GM12878 (cell line): Measurements from ENCODE around the gene FGD5. TPM values are rescaled to one million over a fixed set of nuclear protein-coding genes. Genes with fewer than 3 reads are reported as not detected.

ENCODE experiments used
- ATAC-seq: fragments of 200-7000 bp; cut with Tn5 transposase; 3 replicates; pipeline ENCODE4 v1.9.1; 2020; ENCODE audit warnings: mild to moderate bottlenecking, moderate library complexity
- BruUV-seq: library from RNA; stranded (reverse); fragments of 400-500 nt; replicated peaks from 2 replicates; lab custom pipeline; 2021; lab: Mats Ljungman, UMichigan
- CTCF ChIA-PET: fragments of 300-600 bp; sonication (Branson Sonifier 250); formaldehyde crosslinking; extraction: SDS; loops from one replicate; lab custom pipeline; 2021; ENCODE audit warnings: inconsistent platforms; lab: Yijun Ruan, JAX
- POLR2A ChIA-PET: fragments of 350-600 bp; formaldehyde crosslinking; extraction: SDS; loops from one replicate; lab custom pipeline; 2021; ENCODE audit warnings: inconsistent platforms; lab: Charles Lee
- RAD21 ChIA-PET: fragments of 300-600 bp; sonication (Branson Sonifier 250); formaldehyde crosslinking; loops from one replicate; lab custom pipeline; 2023; ENCODE audit warnings: antibody characterized with exemption; ENCODE audit not compliant: unreplicated experiment; lab: Charles Lee
- SMC1A ChIA-PET: fragments of 300-600 bp; sonication (Branson Sonifier 250); formaldehyde crosslinking; loops from one replicate; lab custom pipeline; 2023; ENCODE audit not compliant: unreplicated experiment, uncharacterized antibody; lab: Charles Lee
- DNase-seq: peaks from one replicate; pipeline ENCODE4 v3.0.0-alpha.2; 2011; ENCODE audit warnings: low read depth, low spot score
- FAIRE-seq: peaks from 3 replicates; lab custom pipeline; 2011; peaks lifted over from hg19 to GRCh38; lab: Jason Lieb, UNC
- H2AFZ ChIP-seq: 2 replicates; pipeline ENCODE4 v1.6.0; 2011; ENCODE audit warnings: low read depth, low read length, control low read depth; ENCODE audit not compliant: control insufficient read depth
- H3K27ac ChIP-seq: 2 replicates; pipeline ENCODE4 v1.5.1; 2011; ENCODE audit warnings: control low read depth; ENCODE audit not compliant: control insufficient read depth, insufficient read depth
- H3K27me3 ChIP-seq, 2 experiments: replicated peaks in 1 of 2; 2 replicates each; pipeline versions ENCODE4 v1.6.0 to v1.6.1; 2011; ENCODE audit warnings: low read length in 1 of 2; ENCODE audit not compliant: control insufficient read depth in 2 of 2, insufficient read depth in 2 of 2
- H3K36me3 ChIP-seq, 2 experiments: 2 replicates each; pipeline ENCODE4 v1.5.1; 2011; ENCODE audit warnings: low read length in 1 of 2; ENCODE audit not compliant: control insufficient read depth in 2 of 2, insufficient read depth in 2 of 2
- H3K4me1 ChIP-seq: 2 replicates; pipeline ENCODE4 v1.6.1; 2011; ENCODE audit warnings: mild to moderate bottlenecking, low read length, moderate library complexity, mixed read lengths; ENCODE audit not compliant: control insufficient read depth, insufficient read depth
- H3K4me2 ChIP-seq: 2 replicates; pipeline ENCODE4 v1.6.0; 2011; ENCODE audit warnings: control low read depth; ENCODE audit not compliant: control insufficient read depth, insufficient read depth
- H3K4me3 ChIP-seq: fragments of 200-600 bp; sonication (generic); 2 replicates; pipeline ENCODE4 v1.5.1; 2016
- H3K79me2 ChIP-seq: 2 replicates; pipeline ENCODE4 v1.6.0; 2011; ENCODE audit warnings: low read length; ENCODE audit not compliant: control insufficient read depth, insufficient read depth
- H3K9ac ChIP-seq: 2 replicates; pipeline ENCODE4 v1.8.0; 2011; ENCODE audit warnings: low read length, control low read depth, mixed read lengths; ENCODE audit not compliant: control insufficient read depth, insufficient read depth
- H3K9me3 ChIP-seq: replicated peaks from 3 replicates; pipeline ENCODE4 v1.5.1; 2011; ENCODE audit warnings: mild to moderate bottlenecking, low read length; ENCODE audit not compliant: control insufficient read depth, insufficient read depth
- H4K20me1 ChIP-seq: 2 replicates; pipeline ENCODE4 v1.6.0; 2011; ENCODE audit not compliant: control insufficient read depth, insufficient read depth
- BCL3 ChIP-seq: IDR thresholded peaks from 2 replicates; pipeline ENCODE4 v1.6.1; 2011; ENCODE audit warnings: borderline replicate concordance, low read depth, mild to moderate bottlenecking, moderate library complexity, low read length; ENCODE audit not compliant: insufficient read depth, poor library complexity, severe bottlenecking
- BMI1 ChIP-seq: fragments of 450-650 bp; IDR thresholded peaks from 2 replicates; pipeline ENCODE4 v1.6.1; 2016; ENCODE audit warnings: mild to moderate bottlenecking, moderate library complexity, borderline replicate concordance
- CHD2 ChIP-seq: IDR thresholded peaks from 2 replicates; pipeline ENCODE4 v1.6.1; 2011; ENCODE audit warnings: low read depth, low read length, improper control_type of control experiment, borderline replicate concordance
- EGR1 ChIP-seq, 2 experiments: IDR thresholded peaks; 1 replicate in 1 of 2; 2 replicates in 1 of 2; pipeline ENCODE4 v1.6.1; 2011 to 2012; ENCODE audit warnings: low read depth in 2 of 2, low read length in 2 of 2, borderline replicate concordance in 1 of 2, mild to moderate bottlenecking in 1 of 2, moderate library complexity in 1 of 2
- ESRRA ChIP-seq: IDR thresholded peaks from 2 replicates; pipeline ENCODE4 v1.6.1; 2012; ENCODE audit warnings: mild to moderate bottlenecking, low read length, improper control_type of control experiment
- FOXK2 ChIP-seq: fragments of 450-650 bp; IDR thresholded peaks from 2 replicates; pipeline ENCODE4 v1.6.1; 2017; ENCODE audit warnings: mild to moderate bottlenecking, moderate library complexity
- HSF1 ChIP-seq: fragments of 150-350 bp; IDR thresholded peaks from 2 replicates; pipeline ENCODE4 v1.6.1; 2014; ENCODE audit warnings: mild to moderate bottlenecking, low read depth, low read length
- IKZF1 ChIP-seq: fragments of 450-650 bp; conservative IDR thresholded peaks from 2 replicates; pipeline ENCODE4 v1.6.1; 2017; ENCODE audit warnings: antibody characterized with exemption, mild to moderate bottlenecking
- IKZF2 ChIP-seq, 2 experiments: fragments of 450-650 bp; IDR thresholded peaks; 2 replicates each; pipeline ENCODE4 v1.6.1; 2017; ENCODE audit warnings: mild to moderate bottlenecking in 2 of 2, moderate library complexity in 2 of 2
- IRF4 ChIP-seq: IDR thresholded peaks from 2 replicates; pipeline ENCODE4 v1.6.1; 2011; ENCODE audit warnings: low read depth, low read length
- MYB ChIP-seq: fragments of 150-350 bp; IDR thresholded peaks from 2 replicates; pipeline ENCODE4 v1.6.1; 2014; ENCODE audit warnings: mild to moderate bottlenecking, low read depth, low read length, borderline replicate concordance
- NRF1 ChIP-seq: conservative IDR thresholded peaks from 2 replicates; pipeline ENCODE4 v1.6.1; 2011; ENCODE audit warnings: mild to moderate bottlenecking, low read depth, low read length, improper control_type of control experiment
- SIX5 ChIP-seq: IDR thresholded peaks from 2 replicates; pipeline ENCODE4 v1.6.1; 2011; ENCODE audit warnings: mild to moderate bottlenecking, low read depth, low read length, moderate library complexity; ENCODE audit not compliant: severe bottlenecking
- YBX1 ChIP-seq: fragments of 450-650 bp; IDR thresholded peaks from 2 replicates; pipeline ENCODE4 v1.6.1; 2016; ENCODE audit warnings: antibody characterized with exemption
- ZBTB33 ChIP-seq: fragments of 450-650 bp; IDR thresholded peaks from 2 replicates; pipeline ENCODE4 v1.6.1; 2017; ENCODE audit warnings: mild to moderate bottlenecking
- ZNF622 ChIP-seq: fragments of 450-650 bp; IDR thresholded peaks from 2 replicates; pipeline ENCODE4 v1.6.1; 2017; ENCODE audit warnings: mild to moderate bottlenecking, inconsistent platforms
- ZNF687 ChIP-seq: fragments of 450-650 bp; IDR thresholded peaks from 2 replicates; pipeline ENCODE4 v1.6.1; 2017; ENCODE audit warnings: mild to moderate bottlenecking, moderate library complexity
- WGBS: methylation state at CpG from one replicate; pipeline ENCODE4 v1.1.6; 2016; ENCODE audit warnings: low lambda C conversion rate; ENCODE audit not compliant: insufficient replicate concordance, insufficient coverage; ENCODE audit errors: missing lambda C conversion rate; 5-methylcytosine and 5-hydroxymethylcytosine counted together
- in situ Hi-C: fragments of 300-500 bp; cut with MboI; formaldehyde crosslinking; loops from 9 replicates; pipeline ENCODE4 v1.14.3; 2018; ENCODE audit warnings: mixed read lengths
- intact Hi-C: fragments of 100-400 bp; cut with micrococcal nuclease; formaldehyde crosslinking; loops from one replicate; pipeline ENCODE4 v1.14.2; 2022; ENCODE audit not compliant: unreplicated experiment
- polyA plus RNA-seq, 11 experiments: library from polyadenylated mRNA; depleted of rRNA in 4 of 11; unstranded in 6 of 11; stranded (reverse) in 5 of 11; fragments of >200 nt; fragmentation: Nextera tagmentation in 4 of 11; fragmentation: Illumina TruSeq in 1 of 11; extraction: Ambion mirVana in 4 of 11; extraction: Trizol in 1 of 11; gene quantifications; 1 replicate in 1 of 11; 2 replicates in 10 of 11; pipeline versions ENCODE4 v1.2.1 to v1.2.3, GENCODE V29; 2011 to 2016; ENCODE audit warnings: inconsistent platforms in 2 of 11, missing spikeins in 2 of 11, low read depth in 1 of 11
- total RNA-seq, 4 experiments: library from RNA; depleted of rRNA in 3 of 4; stranded (reverse); fragments of >200 nt in 3 of 4; fragmentation: Illumina TruSeq in 1 of 4; extraction: Trizol in 1 of 4; gene quantifications; 2 replicates each; pipeline versions ENCODE4 v1.2.1 to v1.2.3, GENCODE V29; 2013 to 2021

FGD5 gene
- total and polyA plus RNA-seq, 10 of the 15 experiments (the other 5 are each of a cell fraction or from before 2014, with no cell fraction given), result 0.03 to 0.13 (median 0.11) TPM; not detected in 3

- no peak for FAIRE-seq
- Histone ChIP-seq H3K27me3 (peaks cover 1 to 2% of the 10 kb centered on the region in 2 experiments; a peak in 2 of 4 replicates), H2AFZ (no peak overlapping the region), H4K20me1 (no peaks in the 10 kb centered on the region), H3K36me3 (no peaks in the 10 kb centered on the region), H3K9ac (no peak overlapping the region), H3K4me3 (no peak overlapping the region), H3K27ac (no peak overlapping the region), H3K4me1 (no peaks in the 10 kb centered on the region), H3K79me2 (no peaks in the 10 kb centered on the region), H3K4me2 (no peak overlapping the region), H3K9me3 (no peaks in the 10 kb centered on the region)
- in situ Hi-C loops, result loop anchor here (5.0 kb wide), 1 partner anchor 123 kb away; no protein-coding TSS in a partner anchor
- ChIA-PET POLR2A (no interaction called here), CTCF (interaction anchor here (2.9 kb wide), 1 partner anchor 122 kb away, joined by 9 read pairs; no protein-coding TSS in a partner anchor), RAD21 (no interaction called here), SMC1A (interaction anchor here (0.6 kb wide), 1 partner anchor 23 kb away, joined by 3 read pairs; no protein-coding TSS in a partner anchor)
- WGBS, result 0% methylated on average over 4 of the region's 4 CpGs
- intact Hi-C loops, result no loop called here
- DNase-seq, result no peak
- no peak for ATAC-seq
- no TSS peak for BruUV-seq
- no peak for TF ChIP-seq IKZF1
- no peak for TF ChIP-seq MYB
- no peak for TF ChIP-seq ESRRA
- TF ChIP-seq BMI1, result no peak
- no peak for TF ChIP-seq IKZF2 (IDR thresholded peaks at IDR 0.05)
- no peak for TF ChIP-seq YBX1
- TF ChIP-seq BCL3, result no peak
- no peak for TF ChIP-seq ZNF622
- TF ChIP-seq EGR1 (IDR thresholded peaks at IDR 0.05; ENCODE audit: borderline replicate concordance in 1 of 2, low read depth in 2 of 2, low read length in 2 of 2), result no peak
- TF ChIP-seq SIX5, result no peak
- TF ChIP-seq ZNF687, result no peak
- TF ChIP-seq HSF1, result no peak
- no peak for TF ChIP-seq CHD2
- TF ChIP-seq ZBTB33, result no peak
- TF ChIP-seq NRF1, result no peak
- TF ChIP-seq IRF4, result no peak
- no peak for TF ChIP-seq FOXK2
These were observed 19.6 kb upstream of the FGD5 start for GRCh38 chr3:14799146-14799545.
